Thyroid gland (tissue), 4 donors: ENCODE measurements around the gene ACTL7B.

ENCODE experiments used
- CTCF ChIP-seq, 6 experiments: fragments of 200-600 bp in 3 of 6; fragments of 450-650 bp in 3 of 6; sonication (generic) in 3 of 6; IDR thresholded peaks; one replicate each; pipeline ENCODE4 v1.5.1; 2016 to 2019; ENCODE audit warnings: antibody characterized with exemption in 6 of 6, mild to moderate bottlenecking in 2 of 6, inconsistent platforms in 1 of 6, moderate library complexity in 1 of 6
- POLR2A ChIP-seq, 2 donors: fragments of 450-650 bp; IDR thresholded peaks; one replicate each; pipeline ENCODE4 v1.6.1; 2017; ENCODE audit warnings: antibody characterized with exemption in 2 of 2, mild to moderate bottlenecking in 2 of 2, moderate library complexity in 1 of 2

DNA sequence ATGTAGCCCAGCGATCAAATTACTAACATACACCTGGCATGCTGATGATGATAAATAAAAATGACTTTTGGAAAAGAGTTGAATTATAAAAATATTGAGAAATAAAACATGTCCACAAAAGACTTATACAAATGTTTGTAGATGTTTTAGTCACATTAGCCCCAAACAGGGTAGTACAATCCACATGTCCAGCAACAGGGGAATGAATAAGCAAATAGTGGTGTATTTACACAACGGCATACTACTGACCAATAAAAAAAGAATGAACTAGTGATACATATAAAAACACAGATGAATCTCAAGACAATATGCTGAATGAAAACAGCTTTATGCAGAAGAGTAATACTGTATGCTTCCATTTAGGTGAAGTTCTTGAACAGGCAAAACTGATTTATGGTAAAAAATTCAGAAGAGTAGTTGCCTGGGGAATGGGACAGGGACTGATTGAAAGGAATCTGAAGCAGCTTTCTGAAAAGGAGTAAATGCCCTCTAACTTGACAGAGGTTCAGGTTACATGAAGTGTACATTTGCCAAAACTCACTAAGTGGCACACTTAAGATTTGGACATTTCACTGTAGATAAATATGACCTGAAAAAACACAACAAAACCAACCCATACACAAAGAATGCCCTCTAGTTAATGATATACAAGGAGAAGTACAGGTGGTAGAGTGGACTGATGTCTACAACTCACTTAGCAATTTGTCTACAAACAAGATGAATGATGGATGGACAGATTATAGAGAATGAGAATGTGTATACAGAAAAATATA is 41.7 kb upstream of the ACTL7B start:
- TF ChIP-seq CTCF (IDR thresholded peaks at IDR 0.05) (no peak), POLR2A (IDR thresholded peaks at IDR 0.05) (no peak)
